OCI-LY1 (cell line): Measurements from ENCODE around the gene PNMT.

Experiments
- EZH2 ChIP-seq: fragments of 200-600 bp; sonication (generic), shearing (Covaris generic); IDR thresholded peaks from 2 replicates; pipeline ENCODE4 v1.8.0; 2017; ENCODE audit warnings: borderline replicate concordance, mixed run types, mild to moderate bottlenecking, antibody characterized with exemption, low read length, moderate library complexity, mixed read lengths
- TF ChIP-seq, protein P1 (sequence below): fragments of 200-600 bp; sonication (generic), shearing (Covaris generic); IDR thresholded peaks from 2 replicates; pipeline ENCODE4 v1.5.1; 2017; ENCODE audit warnings: mild to moderate bottlenecking, antibody characterized with exemption, low read length, moderate library complexity, mixed read lengths

DNA sequence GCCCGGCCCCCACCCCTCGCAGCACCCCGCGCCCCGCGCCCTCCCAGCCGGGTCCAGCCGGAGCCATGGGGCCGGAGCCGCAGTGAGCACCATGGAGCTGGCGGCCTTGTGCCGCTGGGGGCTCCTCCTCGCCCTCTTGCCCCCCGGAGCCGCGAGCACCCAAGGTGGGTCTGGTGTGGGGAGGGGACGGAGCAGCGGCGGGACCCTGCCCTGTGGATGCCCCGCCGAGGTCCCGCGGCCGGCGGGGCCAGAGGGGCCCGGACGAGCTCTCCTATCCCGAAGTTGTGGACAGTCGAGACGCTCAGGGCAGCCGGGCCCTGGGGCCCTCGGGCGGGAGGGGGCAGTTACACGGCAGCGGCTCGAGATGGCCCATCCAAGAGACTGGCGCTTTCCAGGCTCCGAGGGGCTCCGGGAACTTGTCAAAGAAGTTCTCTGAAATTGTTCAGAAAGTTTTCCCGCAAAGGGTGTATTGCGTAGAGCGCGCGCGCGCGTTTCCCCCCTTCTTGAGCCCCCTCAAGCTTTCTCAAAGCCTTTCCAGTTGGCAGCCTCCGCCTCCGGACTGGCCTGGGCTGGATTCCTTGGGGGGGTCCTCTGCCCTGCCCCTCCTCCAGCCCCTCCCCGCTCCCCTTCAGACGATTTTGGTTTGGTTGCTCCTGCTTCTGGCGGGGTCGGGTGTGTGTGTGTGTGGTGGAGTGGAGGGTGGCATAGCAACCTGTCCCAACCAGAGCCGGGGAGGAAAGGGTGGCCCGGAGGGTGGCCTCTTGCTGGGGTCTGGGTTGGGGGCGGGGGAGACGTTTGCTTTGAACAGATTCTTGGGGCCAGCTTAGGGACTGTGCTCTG is 32.1 kb downstream of the PNMT start:
- TF ChIP-seq, protein P1, sequence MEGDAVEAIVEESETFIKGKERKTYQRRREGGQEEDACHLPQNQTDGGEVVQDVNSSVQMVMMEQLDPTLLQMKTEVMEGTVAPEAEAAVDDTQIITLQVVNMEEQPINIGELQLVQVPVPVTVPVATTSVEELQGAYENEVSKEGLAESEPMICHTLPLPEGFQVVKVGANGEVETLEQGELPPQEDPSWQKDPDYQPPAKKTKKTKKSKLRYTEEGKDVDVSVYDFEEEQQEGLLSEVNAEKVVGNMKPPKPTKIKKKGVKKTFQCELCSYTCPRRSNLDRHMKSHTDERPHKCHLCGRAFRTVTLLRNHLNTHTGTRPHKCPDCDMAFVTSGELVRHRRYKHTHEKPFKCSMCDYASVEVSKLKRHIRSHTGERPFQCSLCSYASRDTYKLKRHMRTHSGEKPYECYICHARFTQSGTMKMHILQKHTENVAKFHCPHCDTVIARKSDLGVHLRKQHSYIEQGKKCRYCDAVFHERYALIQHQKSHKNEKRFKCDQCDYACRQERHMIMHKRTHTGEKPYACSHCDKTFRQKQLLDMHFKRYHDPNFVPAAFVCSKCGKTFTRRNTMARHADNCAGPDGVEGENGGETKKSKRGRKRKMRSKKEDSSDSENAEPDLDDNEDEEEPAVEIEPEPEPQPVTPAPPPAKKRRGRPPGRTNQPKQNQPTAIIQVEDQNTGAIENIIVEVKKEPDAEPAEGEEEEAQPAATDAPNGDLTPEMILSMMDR: no peak
- no peak for TF ChIP-seq EZH2
